ENCODE data around the gene VDAC1. TPM values are rescaled to one million over a fixed set of nuclear protein-coding genes. Genes with fewer than 3 reads are reported as not detected.

VDAC1 gene
- total and polyA plus RNA-seq, 2 donors (not counting 3 experiments of a cell fraction or from before 2014, with no cell fraction given), result 116 to 247 TPM

DNA sequence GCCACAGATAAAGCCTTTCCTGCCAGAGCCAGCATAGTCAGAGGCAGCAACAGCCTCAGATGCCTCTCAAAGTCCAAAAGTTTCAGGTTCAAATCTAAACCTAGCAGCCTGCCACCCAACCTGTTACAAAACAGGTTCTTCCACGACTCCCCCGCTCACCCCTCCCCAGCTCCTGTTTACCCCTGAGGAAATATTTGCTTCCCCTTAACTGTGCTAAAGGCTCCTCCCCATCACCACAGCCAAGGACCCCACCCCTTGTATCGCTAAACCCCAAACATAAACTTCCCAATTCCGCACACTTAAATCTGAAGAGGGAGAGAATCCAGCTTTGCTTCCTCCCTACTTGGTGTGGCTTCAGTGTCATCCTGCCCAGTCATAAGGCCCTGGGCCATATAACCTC, 15.4 kb upstream of the VDAC1 start:
- FAIRE-seq (no peak), DNase-seq (ENCODE audit: low read depth, low spot score) (no peak)
- no peak overlapping the region for H2AFZ ChIP-seq (ENCODE audit: low read depth, low read length)
- dilution Hi-C loops (cut with MboI; ENCODE audit: extremely low pct_ligation_motif_present, low sequenced_read_pairs) (no loop called here), intact Hi-C loops (cut with micrococcal nuclease) (no loop called here)
- no peaks in the 10 kb centered on the region for H3K9me3 ChIP-seq (replicated peaks; ENCODE audit: control insufficient read depth, insufficient read depth, low read length)
- no peak overlapping the region for H3K9ac ChIP-seq (replicated peaks; ENCODE audit: extremely low read depth, insufficient read depth, low read length)
- H3K4me1 ChIP-seq (ENCODE audit: control insufficient read depth, extremely low read depth, insufficient read depth, low read length), result no peaks in the 10 kb centered on the region
- H3K79me2 ChIP-seq (ENCODE audit: control insufficient read depth, insufficient read depth, low read length), result no peaks in the 10 kb centered on the region
- H3K9me1 ChIP-seq (replicated peaks; ENCODE audit: control insufficient read depth, extremely low read depth, insufficient read depth, low read length), result no peaks in the 10 kb centered on the region
- BruUV-seq (replicated peaks), result no TSS peak
- no peak overlapping the region for H3K4me3 ChIP-seq (replicated peaks in 1 of 3; ENCODE audit: insufficient read depth in 1 of 3, low read depth in 1 of 3, low read length in 3 of 3)
- H3K4me2 ChIP-seq (ENCODE audit: insufficient read depth, low read length), result no peak overlapping the region
- H3K27me3 ChIP-seq (ENCODE audit: control insufficient read depth in 2 of 2, insufficient read depth in 2 of 2, low read length in 2 of 2), result peaks cover 0 to 3% of the 10 kb centered on the region in 2 experiments
- no peak overlapping the region for H3K27ac ChIP-seq (ENCODE audit: insufficient read depth, low read depth, low read length)
- H3K36me3 ChIP-seq (ENCODE audit: control insufficient read depth in 2 of 2, extremely low read depth in 1 of 2, insufficient read depth in 2 of 2, low read length in 2 of 2), result no peaks in the 10 kb centered on the region
- no peaks in the 10 kb centered on the region for H4K20me1 ChIP-seq (replicated peaks; ENCODE audit: control insufficient read depth, extremely low read depth, insufficient read depth, low read length)
- CTCF ChIA-PET, result interaction anchor here (2.3 kb wide), 1 partner anchor 19 kb away, joined by 12 read pairs; no protein-coding TSS in a partner anchor
- TF ChIP-seq POLR2A (IDR thresholded peaks at IDR 0.05; ENCODE audit: low read depth, low read length) (no peak), GATA2 (IDR thresholded peaks at IDR 0.05; ENCODE audit: insufficient read depth, insufficient read length, low read depth, low read length) (no peak), POLR2AphosphoS5 (IDR thresholded peaks at IDR 0.05; ENCODE audit: insufficient read depth, low read depth, low read length) (no peak), EZH2 (IDR thresholded peaks at IDR 0.05; ENCODE audit: borderline replicate concordance, low read depth, low read length, severe bottlenecking) (no peak), MYC (IDR thresholded peaks at IDR 0.05; ENCODE audit: low read depth, low read length) (no peak), FOS (IDR thresholded peaks at IDR 0.05; ENCODE audit: borderline replicate concordance, insufficient read depth, low read length) (no peak), JUN (IDR thresholded peaks at IDR 0.05; ENCODE audit: borderline replicate concordance, insufficient read depth, insufficient read length, low read depth) (no peak)
- TF ChIP-seq, protein P1, sequence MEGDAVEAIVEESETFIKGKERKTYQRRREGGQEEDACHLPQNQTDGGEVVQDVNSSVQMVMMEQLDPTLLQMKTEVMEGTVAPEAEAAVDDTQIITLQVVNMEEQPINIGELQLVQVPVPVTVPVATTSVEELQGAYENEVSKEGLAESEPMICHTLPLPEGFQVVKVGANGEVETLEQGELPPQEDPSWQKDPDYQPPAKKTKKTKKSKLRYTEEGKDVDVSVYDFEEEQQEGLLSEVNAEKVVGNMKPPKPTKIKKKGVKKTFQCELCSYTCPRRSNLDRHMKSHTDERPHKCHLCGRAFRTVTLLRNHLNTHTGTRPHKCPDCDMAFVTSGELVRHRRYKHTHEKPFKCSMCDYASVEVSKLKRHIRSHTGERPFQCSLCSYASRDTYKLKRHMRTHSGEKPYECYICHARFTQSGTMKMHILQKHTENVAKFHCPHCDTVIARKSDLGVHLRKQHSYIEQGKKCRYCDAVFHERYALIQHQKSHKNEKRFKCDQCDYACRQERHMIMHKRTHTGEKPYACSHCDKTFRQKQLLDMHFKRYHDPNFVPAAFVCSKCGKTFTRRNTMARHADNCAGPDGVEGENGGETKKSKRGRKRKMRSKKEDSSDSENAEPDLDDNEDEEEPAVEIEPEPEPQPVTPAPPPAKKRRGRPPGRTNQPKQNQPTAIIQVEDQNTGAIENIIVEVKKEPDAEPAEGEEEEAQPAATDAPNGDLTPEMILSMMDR (IDR thresholded peaks at IDR 0.05; ENCODE audit: extremely low read depth in 1 of 2, insufficient read depth in 1 of 2, low read depth in 1 of 2, low read length in 2 of 2), result no peak
- TF ChIP-seq, protein P2, sequence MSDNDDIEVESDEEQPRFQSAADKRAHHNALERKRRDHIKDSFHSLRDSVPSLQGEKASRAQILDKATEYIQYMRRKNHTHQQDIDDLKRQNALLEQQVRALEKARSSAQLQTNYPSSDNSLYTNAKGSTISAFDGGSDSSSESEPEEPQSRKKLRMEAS (IDR thresholded peaks at IDR 0.05; ENCODE audit: insufficient read depth, insufficient read length), result no peak
- POLR2A ChIA-PET, result no interaction called here

All from endothelial cell of umbilical vein (primary cell).